ENCODE data around the gene PSME3IP1. TPM values are rescaled to one million over a fixed set of nuclear protein-coding genes. Genes with fewer than 3 reads are reported as not detected.

Gene PSME3IP1
- total and polyA plus RNA-seq, 2 donors from 2014 or later, result 79.1 to 84.6 TPM

DNA sequence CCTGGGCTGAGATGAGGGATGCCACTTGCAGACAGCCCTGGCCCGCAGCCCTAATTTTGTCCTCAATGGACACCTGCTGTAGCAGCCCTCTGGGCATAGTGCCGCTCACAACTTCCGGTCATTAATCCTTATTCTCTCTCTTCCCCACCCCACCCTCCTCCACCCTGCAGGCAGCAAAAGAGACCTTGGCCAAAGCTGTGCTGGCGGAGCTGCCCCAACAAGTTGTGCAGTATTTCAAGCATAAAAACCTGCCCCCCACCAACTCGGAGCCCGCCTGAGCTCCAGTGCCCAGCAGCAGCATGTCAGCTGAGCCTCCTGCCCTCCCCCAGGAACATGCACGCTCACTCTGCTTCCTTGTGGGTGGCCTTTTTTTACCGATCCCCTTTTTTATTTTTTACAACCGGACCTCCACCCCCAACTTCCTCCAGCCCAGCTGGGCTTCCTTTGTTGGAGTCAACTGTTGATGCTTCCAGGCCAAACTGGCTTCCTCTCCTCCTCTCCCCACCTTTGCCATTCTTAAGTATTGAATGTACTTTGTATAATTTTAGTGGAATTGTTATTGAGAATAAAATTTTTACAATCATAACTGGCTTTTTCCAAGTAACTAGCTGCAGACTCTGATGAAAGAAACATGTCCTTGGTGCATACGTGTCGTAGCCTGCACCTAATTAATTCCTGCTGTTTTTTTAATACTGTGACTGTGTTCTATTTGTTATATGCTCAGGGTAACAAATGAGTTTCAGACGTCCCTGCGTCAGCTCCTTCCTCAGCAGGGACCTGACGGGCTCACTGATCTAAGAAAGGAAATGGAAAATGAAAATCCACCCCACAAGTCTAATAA lies 38.2 kb downstream of the PSME3IP1 start:
- Histone ChIP-seq H3K36me3 (ENCODE audit: control insufficient read depth in 2 of 3, insufficient read depth in 3 of 3, low read length in 3 of 3) (peaks cover 0 to 4% (median under 1%) of the 10 kb centered on the region in 3 donors), H3K27me3 (ENCODE audit: control insufficient read depth, insufficient read depth, low read length) (no peaks in the 10 kb centered on the region), H3K9me3 (ENCODE audit: control insufficient read depth in 2 of 3, insufficient read depth in 1 of 3, low read length in 3 of 3) (no peaks in the 10 kb centered on the region), H3K9ac (ENCODE audit: low read length in 3 of 3) (peak overlapping the region in 1 of 3 donors; percentile 1), H3K4me1 (ENCODE audit: control insufficient read depth in 2 of 3, insufficient read depth in 2 of 3, low read depth in 1 of 3, low read length in 3 of 3) (peaks cover 0 to 41% (median 28%) of the 10 kb centered on the region in 3 donors), H3K27ac (ENCODE audit: low read depth in 2 of 2, low read length in 2 of 2) (peak overlapping the region; percentile 16 to 41), H3K4me3 (ENCODE audit: low read length in 3 of 3) (no peak overlapping the region)
- TF ChIP-seq, protein P1, sequence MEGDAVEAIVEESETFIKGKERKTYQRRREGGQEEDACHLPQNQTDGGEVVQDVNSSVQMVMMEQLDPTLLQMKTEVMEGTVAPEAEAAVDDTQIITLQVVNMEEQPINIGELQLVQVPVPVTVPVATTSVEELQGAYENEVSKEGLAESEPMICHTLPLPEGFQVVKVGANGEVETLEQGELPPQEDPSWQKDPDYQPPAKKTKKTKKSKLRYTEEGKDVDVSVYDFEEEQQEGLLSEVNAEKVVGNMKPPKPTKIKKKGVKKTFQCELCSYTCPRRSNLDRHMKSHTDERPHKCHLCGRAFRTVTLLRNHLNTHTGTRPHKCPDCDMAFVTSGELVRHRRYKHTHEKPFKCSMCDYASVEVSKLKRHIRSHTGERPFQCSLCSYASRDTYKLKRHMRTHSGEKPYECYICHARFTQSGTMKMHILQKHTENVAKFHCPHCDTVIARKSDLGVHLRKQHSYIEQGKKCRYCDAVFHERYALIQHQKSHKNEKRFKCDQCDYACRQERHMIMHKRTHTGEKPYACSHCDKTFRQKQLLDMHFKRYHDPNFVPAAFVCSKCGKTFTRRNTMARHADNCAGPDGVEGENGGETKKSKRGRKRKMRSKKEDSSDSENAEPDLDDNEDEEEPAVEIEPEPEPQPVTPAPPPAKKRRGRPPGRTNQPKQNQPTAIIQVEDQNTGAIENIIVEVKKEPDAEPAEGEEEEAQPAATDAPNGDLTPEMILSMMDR (IDR thresholded peaks at IDR 0.05; ENCODE audit: borderline replicate concordance, extremely low read depth, insufficient read depth), result no peak
- FAIRE-seq (no peak), DNase-seq (peak in 3 of 5 donors; percentile 59 to 78 (median 60))
- intact Hi-C loops (cut with DNase I), result no loop called here

DNA sequence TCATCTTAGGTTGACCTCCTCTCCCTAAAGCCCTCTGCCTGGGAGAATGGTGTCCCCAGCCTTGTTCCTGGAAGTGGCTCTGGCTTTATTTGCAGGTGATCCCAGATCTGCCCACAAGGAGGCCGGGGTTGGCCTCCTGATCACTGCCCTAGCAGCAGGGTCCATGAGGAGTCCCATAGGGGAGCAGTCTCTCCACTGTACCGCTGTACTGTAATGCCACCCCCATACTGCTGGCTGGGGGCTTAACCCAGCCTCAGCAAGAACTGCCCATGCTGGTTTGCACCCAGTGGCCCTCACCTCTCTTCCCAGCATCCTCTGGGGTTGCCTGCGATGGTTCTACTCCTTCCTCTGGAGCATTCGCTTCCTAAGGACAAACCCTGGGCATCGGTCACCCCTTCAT lies 39.1 kb downstream of the PSME3IP1 start:
- TF ChIP-seq, protein P1 (IDR thresholded peaks at IDR 0.05; ENCODE audit: borderline replicate concordance, extremely low read depth, insufficient read depth), result no peak
- intact Hi-C loops (cut with DNase I), result no loop called here
- Histone ChIP-seq H3K27ac (ENCODE audit: low read depth in 2 of 2, low read length in 2 of 2) (peak overlapping the region in 1 of 2 donors; percentile 13), H3K9ac (ENCODE audit: low read length in 3 of 3) (no peak overlapping the region), H3K9me3 (ENCODE audit: control insufficient read depth in 2 of 3, insufficient read depth in 1 of 3, low read length in 3 of 3) (no peaks in the 10 kb centered on the region), H3K4me1 (ENCODE audit: control insufficient read depth in 2 of 3, insufficient read depth in 2 of 3, low read depth in 1 of 3, low read length in 3 of 3) (peaks cover 0 to 46% (median 28%) of the 10 kb centered on the region in 3 donors), H3K27me3 (ENCODE audit: control insufficient read depth, insufficient read depth, low read length) (no peaks in the 10 kb centered on the region), H3K4me3 (ENCODE audit: low read length in 3 of 3) (no peak overlapping the region), H3K36me3 (ENCODE audit: control insufficient read depth in 2 of 3, insufficient read depth in 3 of 3, low read length in 3 of 3) (no peaks in the 10 kb centered on the region)
- no peak for FAIRE-seq
- DNase-seq, result no peak

DNA sequence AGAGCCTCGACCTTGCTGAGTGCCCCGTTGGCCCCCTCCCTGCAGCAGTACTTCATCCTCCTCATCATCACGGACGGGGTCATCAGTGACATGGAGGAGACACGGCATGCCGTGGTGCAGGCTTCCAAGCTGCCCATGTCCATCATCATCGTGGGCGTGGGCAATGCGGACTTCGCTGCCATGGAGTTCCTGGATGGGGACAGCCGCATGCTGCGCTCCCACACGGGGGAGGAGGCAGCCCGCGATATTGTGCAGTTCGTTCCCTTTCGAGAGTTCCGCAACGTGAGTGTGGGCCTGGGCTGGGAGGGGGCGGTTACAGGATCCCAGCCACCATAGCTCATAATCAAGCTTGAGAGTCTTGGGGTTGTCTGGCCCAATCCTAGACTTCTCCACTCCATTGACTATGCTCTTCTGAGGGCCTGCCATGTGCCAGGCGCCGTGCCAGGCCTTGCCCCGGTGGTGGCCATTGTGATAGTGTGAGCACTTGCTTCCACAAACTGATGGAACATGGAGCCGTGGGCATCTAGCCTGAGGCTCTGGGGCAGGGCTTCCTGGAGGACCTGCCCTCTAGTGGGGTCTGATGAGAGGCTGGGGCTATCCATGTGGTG lies 39.7 kb downstream of the PSME3IP1 start:
- Histone ChIP-seq H3K9ac (ENCODE audit: low read length in 3 of 3) (no peak overlapping the region), H3K9me3 (ENCODE audit: control insufficient read depth in 2 of 3, insufficient read depth in 1 of 3, low read length in 3 of 3) (no peaks in the 10 kb centered on the region), H3K4me3 (ENCODE audit: low read length in 3 of 3) (no peak overlapping the region), H3K27ac (ENCODE audit: low read depth in 2 of 2, low read length in 2 of 2) (peak overlapping the region in 1 of 2 donors; percentile 13), H3K36me3 (ENCODE audit: control insufficient read depth in 2 of 3, insufficient read depth in 3 of 3, low read length in 3 of 3) (no peaks in the 10 kb centered on the region), H3K27me3 (ENCODE audit: control insufficient read depth, insufficient read depth, low read length) (no peaks in the 10 kb centered on the region), H3K4me1 (ENCODE audit: control insufficient read depth in 2 of 3, insufficient read depth in 2 of 3, low read depth in 1 of 3, low read length in 3 of 3) (peaks cover 0 to 51% (median 25%) of the 10 kb centered on the region in 3 donors)
- TF ChIP-seq, protein P1 (IDR thresholded peaks at IDR 0.05; ENCODE audit: borderline replicate concordance, extremely low read depth, insufficient read depth), result no peak
- intact Hi-C loops (cut with DNase I), result no loop called here
- DNase-seq, result peak in 1 of 5 donors; percentile 40
- FAIRE-seq, result no peak

All from kidney (tissue), 14 donors.